ENCODE data around the gene ARHGAP28. TPM values are rescaled to one million over a fixed set of nuclear protein-coding genes. Genes with fewer than 3 reads are reported as not detected.

ARHGAP28 gene
- total and polyA plus RNA-seq, 7 experiments from 2014 or later, result not detected

- H3K27me3 Mint-ChIP-seq, result no peaks in the 10 kb centered on the region
- H3K27me3 ChIP-seq (ENCODE audit: control insufficient read depth in 2 of 2, insufficient read depth in 2 of 2, low read length in 2 of 2), result no peaks in the 10 kb centered on the region
- H3K36me3 ChIP-seq (ENCODE audit: control insufficient read depth in 2 of 3, insufficient read depth in 3 of 3, low read length in 3 of 3), result no peaks in the 10 kb centered on the region
- H3K4me3 ChIP-seq (ENCODE audit: low read length), result no peak overlapping the region
- no peak overlapping the region for H3K4me3 Mint-ChIP-seq
- CTCF ChIA-PET, result no interaction called here
- intact Hi-C loops (cut with micrococcal nuclease), result no loop called here
- peaks cover 0 to 3% (median 0%) of the 10 kb centered on the region in 5 donors for H3K36me3 Mint-ChIP-seq
- ATAC-seq (no peak), DNase-seq (no peak)
- no peak overlapping the region for H3K27ac ChIP-seq (ENCODE audit: low read depth, low read length)
- H3K4me1 ChIP-seq (ENCODE audit: control insufficient read depth in 2 of 2, insufficient read depth in 2 of 2, low read length in 2 of 2), result no peaks in the 10 kb centered on the region
- H3K4me1 Mint-ChIP-seq, result no peaks in the 10 kb centered on the region
- H3K9me3 ChIP-seq (ENCODE audit: control insufficient read depth in 2 of 3, low read length in 3 of 3), result no peaks in the 10 kb centered on the region
- H3K27ac Mint-ChIP-seq, result no peak overlapping the region
- peaks cover 0 to 16% (median 5%) of the 10 kb centered on the region in 11 donors for H3K9me3 Mint-ChIP-seq
- POLR2A ChIA-PET, result no interaction called here
These were observed 18.0 kb upstream of the ARHGAP28 start for GRCh38 chr18:6711467-6711866.

DNA sequence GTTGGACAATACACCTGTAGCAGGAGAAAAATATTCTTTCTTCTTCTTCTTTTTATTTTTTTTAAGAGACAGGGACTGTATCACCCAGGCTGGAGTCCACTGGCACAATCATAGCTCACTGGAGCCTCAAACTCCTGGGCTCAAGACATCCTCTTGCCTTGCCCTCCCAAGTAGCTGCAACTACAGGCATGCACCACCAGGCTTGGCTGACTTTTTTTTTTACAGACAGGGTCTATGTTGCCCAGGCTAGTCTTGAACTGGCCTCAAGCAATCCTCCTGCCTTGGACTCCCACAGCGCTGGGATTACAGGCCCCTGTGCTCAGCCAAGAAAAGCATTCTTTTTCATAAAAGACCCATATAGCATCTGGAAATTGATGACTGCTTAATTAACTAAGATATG, 17.1 kb upstream of the ARHGAP28 start:
- H3K36me3 ChIP-seq (ENCODE audit: control insufficient read depth in 2 of 3, insufficient read depth in 3 of 3, low read length in 3 of 3), result no peaks in the 10 kb centered on the region
- H3K4me3 ChIP-seq (ENCODE audit: low read length), result no peak overlapping the region
- intact Hi-C loops (cut with micrococcal nuclease), result no loop called here
- no peak overlapping the region for H3K27ac ChIP-seq (ENCODE audit: low read depth, low read length)
- H3K9me3 ChIP-seq (ENCODE audit: control insufficient read depth in 2 of 3, low read length in 3 of 3), result no peaks in the 10 kb centered on the region
- ChIA-PET CTCF (interaction anchor here (0.6 kb wide), 1 partner anchor 1604 kb away, joined by 4 read pairs; no protein-coding TSS in a partner anchor), POLR2A (no interaction called here)
- H3K36me3 Mint-ChIP-seq, result no peaks in the 10 kb centered on the region
- ATAC-seq (no peak), DNase-seq (no peak)
- H3K4me3 Mint-ChIP-seq, result no peak overlapping the region
- H3K4me1 Mint-ChIP-seq, result no peaks in the 10 kb centered on the region
- no peaks in the 10 kb centered on the region for H3K4me1 ChIP-seq (ENCODE audit: control insufficient read depth in 2 of 2, insufficient read depth in 2 of 2, low read length in 2 of 2)
- no peaks in the 10 kb centered on the region for H3K27me3 ChIP-seq (ENCODE audit: control insufficient read depth in 2 of 2, insufficient read depth in 2 of 2, low read length in 2 of 2)
- peaks cover 0 to 7% (median 5%) of the 10 kb centered on the region in 11 donors for H3K9me3 Mint-ChIP-seq
- no peaks in the 10 kb centered on the region for H3K27me3 Mint-ChIP-seq
- H3K27ac Mint-ChIP-seq, result no peak overlapping the region

DNA sequence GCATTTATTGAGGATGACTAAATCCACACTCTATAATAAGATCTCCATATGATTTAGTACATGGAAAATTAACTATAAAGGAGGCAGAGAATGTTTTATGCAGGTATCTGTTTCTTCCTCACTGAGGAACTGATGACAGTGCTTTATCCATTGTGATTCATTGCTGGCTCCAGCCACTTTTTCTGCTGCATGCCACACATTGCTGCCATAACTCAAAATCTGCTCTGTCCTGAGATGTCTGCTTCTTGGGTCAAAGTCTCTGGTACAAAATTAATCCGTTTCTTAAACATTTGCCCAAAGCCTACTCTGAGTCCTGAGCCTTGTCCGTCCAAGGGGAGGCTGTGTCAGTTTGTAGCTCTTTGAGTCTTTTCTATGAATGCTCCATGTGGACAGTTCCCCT, 15.5 kb upstream of the ARHGAP28 start:
- DNase-seq (no peak), ATAC-seq (no peak)
- H3K27ac ChIP-seq (ENCODE audit: low read depth, low read length), result no peak overlapping the region
- Mint-ChIP-seq H3K4me3 (no peak overlapping the region), H3K9me3 (peaks cover 0 to 12% (median 4%) of the 10 kb centered on the region in 11 donors), H3K4me1 (no peaks in the 10 kb centered on the region), H3K36me3 (no peaks in the 10 kb centered on the region), H3K27me3 (no peaks in the 10 kb centered on the region), H3K27ac (no peak overlapping the region)
- H3K27me3 ChIP-seq (ENCODE audit: control insufficient read depth in 2 of 2, insufficient read depth in 2 of 2, low read length in 2 of 2), result no peaks in the 10 kb centered on the region
- H3K9me3 ChIP-seq (ENCODE audit: control insufficient read depth in 2 of 3, low read length in 3 of 3), result no peaks in the 10 kb centered on the region
- intact Hi-C loops (cut with micrococcal nuclease), result no loop called here
- H3K4me3 ChIP-seq (ENCODE audit: low read length), result no peak overlapping the region
- CTCF ChIA-PET, result no interaction called here
- H3K36me3 ChIP-seq (ENCODE audit: control insufficient read depth in 2 of 3, insufficient read depth in 3 of 3, low read length in 3 of 3), result no peaks in the 10 kb centered on the region
- POLR2A ChIA-PET, result no interaction called here
- H3K4me1 ChIP-seq (ENCODE audit: control insufficient read depth in 2 of 2, insufficient read depth in 2 of 2, low read length in 2 of 2), result no peaks in the 10 kb centered on the region

DNA sequence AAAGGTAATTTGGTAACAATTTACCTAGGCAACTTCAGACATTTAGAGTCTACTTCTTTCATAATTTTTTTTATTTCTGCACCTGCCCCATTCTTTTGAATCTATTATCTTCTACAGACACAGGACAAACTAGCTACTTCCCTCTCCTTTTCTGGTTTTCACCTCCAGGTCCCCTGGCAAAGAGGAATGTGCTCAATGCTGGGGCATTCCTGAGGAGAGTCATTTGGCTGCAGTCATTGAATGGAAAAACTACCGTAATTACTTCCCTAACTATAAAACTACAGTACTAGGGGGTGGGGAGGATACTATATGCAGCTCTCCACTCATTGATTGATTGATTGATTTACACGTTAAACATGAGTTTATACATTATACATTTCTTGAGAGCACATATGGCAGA, 11.2 kb upstream of the ARHGAP28 start:
- H3K27ac ChIP-seq (ENCODE audit: low read depth, low read length), result no peak overlapping the region
- DNase-seq (no peak), ATAC-seq (no peak)
- ChIA-PET CTCF (no interaction called here), POLR2A (no interaction called here)
- Mint-ChIP-seq H3K27me3 (no peaks in the 10 kb centered on the region), H3K27ac (no peak overlapping the region), H3K4me1 (no peaks in the 10 kb centered on the region), H3K36me3 (no peaks in the 10 kb centered on the region), H3K4me3 (no peak overlapping the region), H3K9me3 (peaks cover 0 to 10% (median 2%) of the 10 kb centered on the region in 11 donors)
- intact Hi-C loops (cut with micrococcal nuclease), result no loop called here
- no peaks in the 10 kb centered on the region for H3K9me3 ChIP-seq (ENCODE audit: control insufficient read depth in 2 of 3, low read length in 3 of 3)
- H3K4me1 ChIP-seq (ENCODE audit: control insufficient read depth in 2 of 2, insufficient read depth in 2 of 2, low read length in 2 of 2), result no peaks in the 10 kb centered on the region
- no peaks in the 10 kb centered on the region for H3K27me3 ChIP-seq (ENCODE audit: control insufficient read depth in 2 of 2, insufficient read depth in 2 of 2, low read length in 2 of 2)
- no peak overlapping the region for H3K4me3 ChIP-seq (ENCODE audit: low read length)
- H3K36me3 ChIP-seq (ENCODE audit: control insufficient read depth in 2 of 3, insufficient read depth in 3 of 3, low read length in 3 of 3), result no peaks in the 10 kb centered on the region

DNA sequence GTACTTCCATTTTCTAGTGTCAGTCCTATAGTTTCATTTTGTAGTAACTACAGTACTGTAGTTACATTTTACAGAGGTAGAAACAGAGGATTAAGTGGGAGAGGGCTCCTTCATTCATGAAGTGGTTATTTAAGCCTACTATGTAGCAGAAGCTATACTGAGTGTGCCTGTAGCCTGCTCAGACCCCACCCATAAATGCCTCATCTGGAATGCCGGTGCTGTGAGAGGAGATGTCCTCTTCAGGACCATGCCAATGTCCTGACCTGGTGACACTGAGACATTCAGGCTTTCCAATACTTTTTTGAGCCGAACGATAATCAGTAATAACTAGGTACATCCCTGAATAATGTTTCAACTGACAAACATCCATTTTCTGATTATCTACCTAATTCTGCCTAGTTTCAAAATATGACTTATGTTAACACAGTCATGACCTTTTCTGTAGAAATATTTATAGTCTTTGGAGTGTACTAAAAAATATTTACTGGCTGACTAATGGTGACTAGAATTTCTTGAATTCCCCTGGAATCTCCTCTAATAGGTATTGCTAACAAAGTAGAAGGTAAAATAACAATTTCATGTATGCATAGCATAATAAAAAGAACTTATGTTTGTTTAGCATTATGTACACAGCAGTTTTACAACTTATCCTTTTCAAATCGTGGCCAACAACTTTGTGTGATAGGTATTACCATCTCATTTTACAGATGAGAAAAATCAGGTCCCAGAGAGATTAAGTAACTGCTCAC, 10.2 kb upstream of the ARHGAP28 start:
- H3K4me1 Mint-ChIP-seq, result no peaks in the 10 kb centered on the region
- no peaks in the 10 kb centered on the region for H3K36me3 Mint-ChIP-seq
- peaks cover 0 to under 1% (median 0%) of the 10 kb centered on the region in 5 donors for H3K27me3 Mint-ChIP-seq
- Histone ChIP-seq H3K36me3 (ENCODE audit: control insufficient read depth in 2 of 3, insufficient read depth in 3 of 3, low read length in 3 of 3) (no peaks in the 10 kb centered on the region), H3K9me3 (ENCODE audit: control insufficient read depth in 2 of 3, low read length in 3 of 3) (no peaks in the 10 kb centered on the region), H3K4me3 (ENCODE audit: low read length) (no peak overlapping the region), H3K4me1 (ENCODE audit: control insufficient read depth in 2 of 2, insufficient read depth in 2 of 2, low read length in 2 of 2) (no peaks in the 10 kb centered on the region), H3K27me3 (ENCODE audit: control insufficient read depth in 2 of 2, insufficient read depth in 2 of 2, low read length in 2 of 2) (no peaks in the 10 kb centered on the region), H3K27ac (ENCODE audit: low read depth, low read length) (no peak overlapping the region)
- H3K27ac Mint-ChIP-seq, result no peak overlapping the region
- ChIA-PET CTCF (no interaction called here), POLR2A (no interaction called here)
- no peak for DNase-seq
- H3K4me3 Mint-ChIP-seq, result no peak overlapping the region
- intact Hi-C loops (cut with micrococcal nuclease), result no loop called here
- peaks cover 0 to 10% (median 0%) of the 10 kb centered on the region in 11 donors for H3K9me3 Mint-ChIP-seq
- ATAC-seq, result no peak

GRCh38 chr18:6719910-6720683, 9.4 kb upstream of the ARHGAP28 start:
- Histone ChIP-seq H3K4me3 (ENCODE audit: low read length) (no peak overlapping the region), H3K27ac (ENCODE audit: low read depth, low read length) (no peak overlapping the region), H3K9me3 (ENCODE audit: control insufficient read depth in 2 of 3, low read length in 3 of 3) (no peaks in the 10 kb centered on the region), H3K4me1 (ENCODE audit: control insufficient read depth in 2 of 2, insufficient read depth in 2 of 2, low read length in 2 of 2) (no peaks in the 10 kb centered on the region), H3K36me3 (ENCODE audit: control insufficient read depth in 2 of 3, insufficient read depth in 3 of 3, low read length in 3 of 3) (no peaks in the 10 kb centered on the region), H3K27me3 (ENCODE audit: control insufficient read depth in 2 of 2, insufficient read depth in 2 of 2, low read length in 2 of 2) (no peaks in the 10 kb centered on the region)
- DNase-seq, result no peak
- no peaks in the 10 kb centered on the region for H3K4me1 Mint-ChIP-seq
- no peak for ATAC-seq
- H3K27ac Mint-ChIP-seq, result no peak overlapping the region
- no peaks in the 10 kb centered on the region for H3K36me3 Mint-ChIP-seq
- no peak overlapping the region for H3K4me3 Mint-ChIP-seq
- peaks cover 0 to 7% (median 0%) of the 10 kb centered on the region in 5 donors for H3K27me3 Mint-ChIP-seq
- POLR2A ChIA-PET, result no interaction called here
- CTCF ChIA-PET, result no interaction called here
- intact Hi-C loops (cut with micrococcal nuclease), result no loop called here
- peaks cover 0 to 10% (median 2%) of the 10 kb centered on the region in 11 donors for H3K9me3 Mint-ChIP-seq

DNA sequence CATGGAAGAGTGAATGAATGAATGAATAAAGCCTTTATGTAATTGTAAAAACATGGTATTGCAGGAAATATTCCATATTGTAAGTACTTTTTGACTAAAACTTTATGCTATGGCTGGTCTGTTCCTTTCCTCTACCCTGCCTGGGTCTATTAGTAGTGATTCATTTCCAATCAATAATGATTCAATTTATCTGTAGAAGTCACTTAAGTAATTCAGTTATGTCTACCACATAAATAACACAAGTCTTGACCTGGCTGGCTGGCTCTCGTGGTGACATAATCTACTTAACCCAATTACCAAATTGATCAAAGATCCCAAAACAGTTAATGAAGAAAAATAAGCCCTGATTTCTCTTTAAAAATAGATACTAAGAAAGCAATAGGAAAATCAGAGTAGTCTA, 7.8 kb upstream of the ARHGAP28 start:
- intact Hi-C loops (cut with micrococcal nuclease), result no loop called here
- ChIA-PET CTCF (no interaction called here), POLR2A (no interaction called here)
- Histone ChIP-seq H3K4me1 (ENCODE audit: control insufficient read depth in 2 of 2, insufficient read depth in 2 of 2, low read length in 2 of 2) (no peaks in the 10 kb centered on the region), H3K4me3 (ENCODE audit: low read length) (no peak overlapping the region), H3K27ac (ENCODE audit: low read depth, low read length) (no peak overlapping the region), H3K36me3 (ENCODE audit: control insufficient read depth in 2 of 3, insufficient read depth in 3 of 3, low read length in 3 of 3) (no peaks in the 10 kb centered on the region), H3K9me3 (ENCODE audit: control insufficient read depth in 2 of 3, low read length in 3 of 3) (no peaks in the 10 kb centered on the region), H3K27me3 (ENCODE audit: control insufficient read depth in 2 of 2, insufficient read depth in 2 of 2, low read length in 2 of 2) (no peaks in the 10 kb centered on the region)
- Mint-ChIP-seq H3K9me3 (peaks cover 0 to 10% (median 2%) of the 10 kb centered on the region in 11 donors), H3K27me3 (peaks cover under 1 to 9% (median 3%) of the 10 kb centered on the region in 5 donors), H3K27ac (no peak overlapping the region), H3K4me1 (no peaks in the 10 kb centered on the region), H3K36me3 (no peaks in the 10 kb centered on the region), H3K4me3 (no peak overlapping the region)
- DNase-seq, result no peak
- no peak for ATAC-seq
